CD4-positive, alpha-beta T cell treated with Interleukin-1 beta for 1 hour (primary cell): ENCODE data around the gene DNAJC2.
A peak's percentile ranks its signal among the peaks of the same experiment; 100 is the strongest.

ENCODE experiments used
- DNase-seq, 2 donors: peaks; one replicate each; pipeline ENCODE4 v3.0.0-alpha.2; 2020 to 2022

Gene DNAJC2, protein sequence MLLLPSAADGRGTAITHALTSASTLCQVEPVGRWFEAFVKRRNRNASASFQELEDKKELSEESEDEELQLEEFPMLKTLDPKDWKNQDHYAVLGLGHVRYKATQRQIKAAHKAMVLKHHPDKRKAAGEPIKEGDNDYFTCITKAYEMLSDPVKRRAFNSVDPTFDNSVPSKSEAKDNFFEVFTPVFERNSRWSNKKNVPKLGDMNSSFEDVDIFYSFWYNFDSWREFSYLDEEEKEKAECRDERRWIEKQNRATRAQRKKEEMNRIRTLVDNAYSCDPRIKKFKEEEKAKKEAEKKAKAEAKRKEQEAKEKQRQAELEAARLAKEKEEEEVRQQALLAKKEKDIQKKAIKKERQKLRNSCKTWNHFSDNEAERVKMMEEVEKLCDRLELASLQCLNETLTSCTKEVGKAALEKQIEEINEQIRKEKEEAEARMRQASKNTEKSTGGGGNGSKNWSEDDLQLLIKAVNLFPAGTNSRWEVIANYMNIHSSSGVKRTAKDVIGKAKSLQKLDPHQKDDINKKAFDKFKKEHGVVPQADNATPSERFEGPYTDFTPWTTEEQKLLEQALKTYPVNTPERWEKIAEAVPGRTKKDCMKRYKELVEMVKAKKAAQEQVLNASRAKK

DNA sequence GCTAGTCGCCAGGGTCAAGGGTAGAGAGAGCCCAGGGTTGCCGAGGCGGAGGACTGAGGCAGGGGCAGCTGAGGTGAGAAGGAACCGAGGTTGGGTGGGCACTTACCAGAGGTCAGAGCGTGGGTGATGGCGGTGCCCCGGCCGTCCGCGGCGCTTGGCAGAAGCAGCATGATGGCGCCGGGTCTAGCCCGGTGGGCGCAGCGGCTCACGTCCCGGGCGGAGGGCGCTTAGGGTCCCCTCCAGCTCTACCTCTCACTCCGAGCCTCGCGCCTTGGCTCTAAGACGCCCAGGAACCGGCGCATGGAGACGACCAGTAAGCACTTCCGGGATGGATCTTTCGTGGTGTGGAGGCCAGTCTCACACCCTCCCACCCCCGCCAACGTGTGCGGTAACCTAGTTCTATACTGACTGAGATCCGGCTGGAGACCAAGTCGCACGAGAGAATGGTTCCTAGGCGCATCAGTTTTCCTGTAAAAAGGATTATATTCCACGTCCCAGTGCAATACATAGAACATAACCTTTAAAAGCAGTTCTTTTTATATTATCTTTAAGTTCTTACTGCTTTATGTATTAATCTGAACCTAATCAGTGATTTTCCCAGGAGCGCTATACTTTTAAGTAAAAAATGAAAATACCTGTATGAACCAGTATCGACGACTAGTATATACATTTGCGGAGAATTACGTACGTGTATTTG, at the start of gene DNAJC2:
DNAJC2 (minus strand) TSS at position 315 of the 697 bp plus-strand sequence; CDS start at position 170, 145 bp downstream.
- peak; percentile 87 for DNase-seq

DNA sequence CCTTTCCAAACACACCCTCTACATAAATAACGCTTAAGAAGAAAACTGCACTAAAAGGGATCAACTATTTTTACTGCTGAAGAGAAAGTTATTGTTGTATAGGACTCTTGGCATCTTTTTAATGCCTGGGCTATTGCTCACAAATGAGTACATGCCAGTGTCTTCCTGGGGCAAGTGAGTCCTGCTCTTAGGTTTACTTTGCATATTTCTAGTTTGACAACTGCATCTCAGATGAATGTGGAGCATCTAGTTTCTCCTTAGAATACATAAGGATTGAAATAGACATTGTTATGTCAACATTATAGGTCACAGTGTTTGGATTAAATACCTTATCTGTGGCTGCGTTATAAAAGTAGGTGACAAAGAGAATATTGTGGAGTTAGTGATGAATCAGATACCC, 47.4 kb upstream of the DNAJC2 start:
- no peak for DNase-seq

DNA sequence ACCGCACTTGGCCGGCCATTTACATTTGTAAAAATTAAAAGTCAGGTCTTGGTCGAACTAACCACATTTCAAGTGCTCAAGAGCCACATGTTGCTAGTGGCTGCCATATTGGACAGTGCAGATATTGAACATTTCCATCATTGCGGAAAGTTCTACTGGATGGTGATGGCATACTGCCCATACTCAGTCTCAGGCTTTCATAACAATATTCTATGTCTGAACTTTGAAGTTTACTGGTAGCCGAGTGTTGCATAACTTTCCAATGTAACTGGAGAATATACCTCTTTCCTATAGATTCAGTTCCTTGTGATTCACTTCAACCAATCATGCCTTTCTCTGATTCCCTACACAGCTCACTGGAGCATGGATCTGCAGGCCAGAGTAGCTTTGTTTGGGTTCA, 46.6 kb upstream of the DNAJC2 start:
- no peak for DNase-seq

DNA sequence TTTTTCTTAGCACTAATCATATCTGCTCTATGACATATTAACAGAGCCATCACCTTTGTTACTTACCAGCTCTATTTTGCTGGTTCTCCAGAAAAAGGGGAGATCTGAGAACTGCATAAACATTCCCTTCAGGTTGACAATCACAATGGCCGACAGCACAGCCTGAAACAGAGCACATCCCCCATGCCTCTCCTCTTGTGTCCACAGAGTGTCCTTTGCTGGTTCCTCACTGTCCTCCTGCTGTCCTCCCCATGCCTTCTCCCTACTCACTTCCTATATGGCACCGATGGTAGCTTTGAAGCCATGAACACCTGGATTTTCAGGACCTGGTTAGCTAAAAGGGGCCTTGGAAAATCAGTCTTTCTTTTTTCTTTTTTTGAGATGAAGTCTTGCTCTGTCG, 44.7 kb upstream of the DNAJC2 start:
- no peak for DNase-seq

DNA sequence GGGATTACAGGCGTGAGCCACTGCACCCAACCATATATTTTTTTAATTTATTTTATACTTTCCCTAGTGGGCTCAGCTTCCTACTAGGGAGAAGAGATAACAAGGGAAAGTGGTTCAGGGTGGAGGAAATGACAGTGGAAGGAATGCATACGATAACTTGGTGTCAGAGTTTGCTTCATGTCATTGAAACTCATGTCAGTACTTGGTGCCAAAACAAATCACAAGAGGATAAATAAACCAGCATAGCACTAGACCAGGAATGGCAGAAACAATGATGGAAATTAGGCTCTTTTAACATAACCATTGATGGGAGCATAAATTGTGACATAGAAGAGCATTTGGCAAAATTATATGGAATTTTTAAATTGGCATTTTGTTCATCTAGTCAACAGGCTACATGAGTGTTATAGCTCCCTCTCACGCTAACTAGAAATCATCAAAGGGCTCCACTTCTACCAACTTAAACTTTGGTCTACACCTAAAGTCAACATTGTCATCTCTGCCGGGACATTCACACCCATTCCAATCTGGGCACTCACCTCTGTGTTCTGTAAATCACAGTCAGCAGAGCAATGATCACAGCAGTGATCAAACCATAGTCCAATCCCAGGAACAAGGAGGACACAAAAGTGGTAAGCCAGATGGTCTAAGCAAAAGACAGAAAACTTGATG, 44.0 kb upstream of the DNAJC2 start:
- DNase-seq, result no peak

DNA sequence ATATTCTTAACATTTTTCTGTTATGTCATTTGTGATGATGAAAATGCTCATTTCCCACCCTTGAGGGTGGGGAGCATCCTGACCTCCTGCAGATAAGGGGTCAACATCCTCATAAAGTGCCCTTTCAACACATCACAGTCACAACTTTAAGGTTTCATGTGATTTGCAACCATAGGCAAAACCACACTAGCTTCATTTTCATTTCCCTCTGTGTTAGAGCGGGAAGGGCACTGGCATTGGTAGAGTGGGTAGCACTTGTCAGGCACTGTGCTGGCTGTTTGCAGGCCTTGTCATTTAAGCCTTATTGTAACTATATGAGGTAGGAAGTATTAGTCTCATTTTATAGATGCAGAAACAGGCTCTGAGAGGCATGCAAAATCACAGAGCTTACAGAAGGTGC, 42.7 kb upstream of the DNAJC2 start:
- DNase-seq, result no peak

DNA sequence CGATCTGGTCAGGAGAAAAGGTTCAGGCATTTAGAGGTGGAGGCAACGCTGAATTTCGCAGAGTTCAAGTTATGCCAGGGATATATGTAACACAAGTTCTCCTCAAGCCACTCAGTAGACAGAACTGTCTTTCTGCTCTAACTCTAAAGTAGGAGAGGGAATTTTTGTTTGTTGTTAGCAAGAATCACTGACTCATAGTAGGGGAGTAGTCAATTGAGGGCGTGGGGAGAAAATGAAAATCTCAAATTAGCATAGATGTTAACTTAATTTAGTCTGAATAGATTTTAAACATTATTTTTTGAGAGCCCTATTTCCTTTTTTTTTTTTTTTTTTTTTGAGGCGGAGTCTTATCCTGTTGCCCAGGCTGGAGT, 37.5 kb upstream of the DNAJC2 start:
- DNase-seq, result no peak

DNA sequence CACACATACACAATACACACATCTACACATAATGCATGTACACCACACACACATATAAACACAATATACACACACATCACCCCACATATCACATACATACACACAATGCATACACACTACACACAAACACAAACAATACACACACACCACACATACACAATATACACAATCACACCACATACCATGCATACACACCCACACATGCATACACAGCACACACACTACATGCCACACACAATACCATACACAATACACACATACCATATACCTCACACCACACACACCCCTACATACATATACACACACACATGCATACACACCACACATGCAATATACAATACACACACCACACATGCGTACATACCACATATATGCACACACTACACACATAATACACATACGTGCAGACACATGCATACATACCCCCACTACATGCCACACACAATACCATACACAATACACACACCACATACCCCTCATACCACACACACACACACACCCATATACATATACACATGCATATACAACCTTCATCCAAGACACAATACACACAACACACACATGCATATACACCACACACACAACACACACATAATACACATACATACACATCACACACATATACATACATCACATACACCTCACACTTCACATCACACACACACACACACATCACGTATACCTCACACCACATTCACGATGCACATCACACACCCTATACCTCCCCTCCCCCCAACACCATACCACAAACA, 36.9 kb upstream of the DNAJC2 start:
- DNase-seq, result no peak

DNA sequence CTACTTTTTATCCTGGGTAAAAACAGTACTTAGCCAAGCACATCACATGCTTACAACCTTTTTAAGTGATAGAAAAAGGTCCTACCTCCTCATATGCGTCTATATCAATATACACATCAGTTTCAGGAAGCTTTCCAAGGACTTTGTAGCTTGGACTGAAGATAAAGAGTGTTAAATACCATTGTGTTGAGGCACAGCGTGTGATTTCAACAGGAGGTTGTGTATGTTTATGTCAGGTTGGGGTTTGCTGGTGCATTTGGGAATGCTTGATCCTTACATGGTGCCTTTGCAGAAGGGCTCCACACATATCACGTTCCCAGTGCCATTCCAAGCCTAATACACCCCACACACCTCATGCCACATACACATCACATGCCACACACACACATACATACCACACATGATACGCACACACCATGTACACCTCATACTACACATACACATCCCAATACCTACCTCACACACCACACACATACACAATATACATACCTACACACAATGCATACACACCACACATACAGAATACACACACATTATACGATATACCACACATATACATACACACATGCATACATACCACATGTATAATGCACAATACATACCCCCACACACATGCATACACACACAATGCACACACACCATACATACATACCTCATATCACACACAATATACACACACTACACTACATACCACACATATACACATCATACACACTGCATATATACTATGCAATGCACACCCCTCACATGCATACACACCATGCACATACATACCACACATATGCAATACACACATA, 36.0 kb upstream of the DNAJC2 start:
- no peak for DNase-seq

DNA sequence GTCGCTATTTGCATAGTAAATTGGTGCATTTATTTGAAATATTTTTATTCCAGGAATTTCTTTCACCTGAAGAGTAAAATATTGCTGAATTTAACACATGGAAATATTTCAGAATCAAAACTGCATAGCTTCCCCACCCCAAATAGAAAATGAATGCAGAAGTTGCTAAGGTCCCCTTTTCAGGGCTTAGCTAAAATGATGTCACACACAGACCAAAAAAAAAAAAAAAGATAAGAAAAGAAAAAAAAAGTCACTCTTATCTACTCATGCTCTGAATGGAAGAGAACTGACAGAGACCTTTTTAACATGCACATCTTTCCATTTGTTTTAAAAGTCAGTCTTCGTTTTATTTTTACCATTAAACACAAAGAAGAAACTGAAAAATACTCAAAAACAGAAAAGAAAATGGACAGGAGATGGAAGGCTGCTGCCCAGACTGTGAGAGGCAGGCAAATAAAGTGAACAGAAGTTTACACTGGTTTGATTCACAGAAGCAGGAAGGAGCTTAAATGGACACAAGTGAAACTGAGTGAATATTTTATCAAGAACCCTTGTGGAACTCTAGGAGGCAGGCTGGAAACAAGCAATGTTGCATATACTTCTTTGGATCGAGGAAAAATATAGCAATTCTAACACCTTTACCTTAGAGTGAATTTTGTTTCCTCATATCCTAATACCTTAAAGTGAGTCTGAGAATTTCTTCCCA, 34.9 kb upstream of the DNAJC2 start:
- no peak for DNase-seq

DNA sequence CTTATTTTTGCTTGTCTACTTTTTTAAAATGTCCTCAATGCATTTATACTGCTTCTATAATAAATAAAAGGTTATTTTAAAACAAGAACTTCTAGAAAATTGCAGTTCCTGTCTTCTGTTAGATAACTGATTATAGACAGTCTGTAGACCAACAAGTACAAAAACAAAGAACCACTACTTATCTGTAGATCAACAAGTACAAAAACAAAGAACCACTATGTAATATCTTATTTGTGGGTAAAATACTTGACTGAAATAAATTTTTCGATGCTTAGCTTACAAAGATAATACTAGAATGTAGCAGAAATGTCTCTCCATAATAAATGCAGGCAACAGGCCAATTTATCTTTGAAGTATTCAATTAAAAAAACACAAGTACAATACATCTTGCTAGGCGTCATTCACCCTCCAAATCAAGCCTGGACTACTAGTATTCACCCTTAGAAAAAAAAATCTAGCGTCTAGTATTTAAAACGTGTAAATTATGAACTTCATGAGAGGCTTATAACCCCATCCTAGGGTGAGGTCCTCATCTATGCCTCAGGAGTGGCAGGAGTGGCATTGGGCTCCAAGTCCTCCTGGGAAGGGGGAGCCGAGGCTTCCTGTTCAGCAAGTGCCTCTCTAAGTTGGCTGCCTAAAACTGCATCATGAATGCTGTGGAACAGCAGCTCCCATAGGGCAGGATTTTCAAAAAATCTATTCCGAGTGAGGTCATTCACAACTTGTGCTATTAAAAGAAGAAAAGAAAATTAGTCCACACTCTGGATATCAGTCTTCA, 29.5 kb upstream of the DNAJC2 start:
- DNase-seq, result no peak

DNA sequence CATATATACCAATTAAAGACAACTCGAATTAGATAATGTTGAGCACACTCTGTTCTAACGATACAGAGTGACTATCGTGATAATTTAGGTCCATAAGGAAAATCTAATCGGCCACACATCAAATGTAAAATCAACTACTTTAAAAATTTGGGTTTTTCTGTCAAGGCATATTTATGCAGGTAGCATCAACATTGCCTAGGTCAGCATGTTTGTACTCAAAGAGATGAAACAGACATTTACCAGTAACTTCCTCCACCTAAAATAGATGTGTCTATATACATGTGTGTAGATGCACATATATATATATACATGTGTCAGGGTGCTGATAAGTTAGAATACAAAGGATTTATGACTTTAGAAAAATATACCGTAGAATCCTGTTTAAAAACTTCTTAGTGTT, 24.9 kb upstream of the DNAJC2 start:
- no peak for DNase-seq

DNA sequence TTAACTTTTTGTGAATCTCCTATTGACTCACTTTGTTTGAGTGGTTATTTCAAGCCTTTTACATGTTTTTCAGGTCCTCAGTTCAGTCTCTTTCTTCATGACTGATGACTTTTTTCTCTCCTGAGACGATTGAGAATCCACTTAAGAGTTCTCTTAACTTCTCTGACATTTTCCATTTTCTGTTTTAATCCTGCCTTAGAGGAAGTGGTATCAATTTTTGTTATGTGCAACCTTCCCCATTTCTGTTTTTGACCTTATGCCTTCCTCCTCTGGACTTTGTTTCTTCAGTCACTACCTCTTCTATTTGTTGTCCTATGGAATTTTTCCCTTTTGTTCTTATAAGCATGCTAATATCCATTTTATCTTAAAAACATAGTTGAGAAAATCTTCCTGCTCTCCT, 5.2 kb upstream of the DNAJC2 start:
- no peak for DNase-seq

DNA sequence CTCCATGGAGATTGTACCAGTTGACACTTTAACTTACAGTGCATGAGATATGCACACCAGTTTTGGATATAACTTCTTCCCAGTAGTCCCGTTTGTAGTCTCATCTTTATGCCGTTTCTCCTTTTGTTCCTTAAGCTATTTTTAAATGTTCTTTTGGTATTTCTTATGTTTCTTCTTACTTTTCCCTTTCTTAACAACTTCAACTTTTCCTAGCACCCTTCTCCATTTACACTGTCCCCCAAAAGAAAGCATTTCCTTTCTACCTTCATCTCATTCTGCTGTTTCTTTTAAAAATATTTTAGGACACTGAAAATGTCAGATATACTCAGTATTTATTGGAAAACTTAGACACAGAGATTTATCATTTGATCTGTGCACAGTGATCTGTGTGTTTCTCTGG, 4.4 kb upstream of the DNAJC2 start:
- no peak for DNase-seq

DNA sequence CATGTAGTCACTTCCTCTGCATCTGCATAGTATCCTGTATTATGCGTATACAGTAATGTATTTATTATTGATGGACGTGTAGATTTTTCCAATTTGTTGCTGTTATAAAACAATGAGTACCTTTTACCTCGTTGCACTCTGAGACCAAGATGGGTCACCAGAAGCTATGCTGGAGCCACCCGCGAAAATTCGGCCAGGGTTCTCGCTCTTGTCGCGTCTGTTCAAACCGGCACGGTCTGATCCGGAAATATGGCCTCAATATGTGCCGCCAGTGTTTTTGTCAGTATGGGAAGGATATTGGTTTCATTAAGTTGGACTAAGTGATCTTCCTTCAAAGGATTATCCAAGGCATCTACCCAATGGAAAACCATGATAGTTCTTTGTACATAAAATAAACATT, 3.9 kb upstream of the DNAJC2 start:
- peak in 1 of 2 donors; percentile 8 for DNase-seq

DNA sequence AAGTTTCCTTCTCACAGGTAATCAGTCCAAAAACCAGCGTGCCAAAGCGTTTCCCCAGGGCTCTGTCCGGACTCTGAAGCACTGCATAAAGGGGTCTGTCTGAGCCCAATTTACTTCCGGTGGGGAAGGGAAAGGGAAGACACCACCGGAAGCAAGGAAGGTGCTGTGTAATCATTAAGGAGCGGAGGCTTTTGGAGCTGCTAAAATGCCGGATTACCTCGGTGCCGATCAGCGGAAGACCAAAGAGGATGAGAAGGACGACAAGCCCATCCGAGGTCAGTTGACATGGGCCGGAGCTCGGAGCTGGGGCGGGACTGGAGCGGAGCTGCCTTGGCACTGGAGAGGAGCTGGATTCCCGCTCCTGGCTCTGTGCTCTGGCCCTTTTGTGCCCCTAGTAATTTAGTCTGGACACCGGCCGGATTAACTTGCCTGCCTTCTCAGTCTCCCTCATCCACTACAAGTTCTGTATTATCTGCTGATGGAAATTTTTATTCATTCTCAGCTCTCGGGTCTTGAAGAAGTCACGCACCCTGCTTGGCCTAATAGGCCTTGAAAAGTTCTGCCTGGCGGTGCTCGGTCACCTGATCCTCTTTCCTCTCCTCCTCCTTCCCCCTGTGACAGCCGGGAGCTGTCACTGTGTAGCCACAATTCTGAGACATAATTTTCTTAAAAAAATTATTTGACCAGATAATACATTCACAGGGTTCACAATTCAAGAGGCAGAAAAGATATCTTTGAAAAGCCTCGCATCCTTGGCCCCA, 3.1 kb upstream of the DNAJC2 start, which contains the start of gene PSMC2:
PSMC2 (plus strand) TSS at position 137 of the 761 bp plus-strand sequence; CDS start at position 206, 69 bp downstream.
- peak; percentile 86 to 91 for DNase-seq

DNA sequence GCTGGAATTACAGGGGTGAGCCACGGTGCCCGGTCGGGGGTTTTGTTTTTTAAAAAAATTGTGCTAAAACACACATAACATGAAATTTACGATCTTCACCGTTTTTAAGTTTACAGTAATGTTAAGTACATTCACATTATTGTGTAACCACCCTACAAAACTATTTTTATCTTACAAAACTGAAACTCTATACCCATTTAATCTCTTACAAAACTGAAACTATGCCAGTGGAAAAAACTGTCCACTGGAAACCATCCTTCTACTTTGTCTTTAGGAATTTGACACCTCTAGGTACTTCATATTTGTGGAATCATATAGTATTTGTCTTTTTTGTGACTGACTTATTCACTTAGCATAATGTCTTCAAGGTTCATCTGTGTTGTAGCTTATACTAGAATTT, 1.8 kb upstream of the DNAJC2 start:
- DNase-seq, result no peak

DNA sequence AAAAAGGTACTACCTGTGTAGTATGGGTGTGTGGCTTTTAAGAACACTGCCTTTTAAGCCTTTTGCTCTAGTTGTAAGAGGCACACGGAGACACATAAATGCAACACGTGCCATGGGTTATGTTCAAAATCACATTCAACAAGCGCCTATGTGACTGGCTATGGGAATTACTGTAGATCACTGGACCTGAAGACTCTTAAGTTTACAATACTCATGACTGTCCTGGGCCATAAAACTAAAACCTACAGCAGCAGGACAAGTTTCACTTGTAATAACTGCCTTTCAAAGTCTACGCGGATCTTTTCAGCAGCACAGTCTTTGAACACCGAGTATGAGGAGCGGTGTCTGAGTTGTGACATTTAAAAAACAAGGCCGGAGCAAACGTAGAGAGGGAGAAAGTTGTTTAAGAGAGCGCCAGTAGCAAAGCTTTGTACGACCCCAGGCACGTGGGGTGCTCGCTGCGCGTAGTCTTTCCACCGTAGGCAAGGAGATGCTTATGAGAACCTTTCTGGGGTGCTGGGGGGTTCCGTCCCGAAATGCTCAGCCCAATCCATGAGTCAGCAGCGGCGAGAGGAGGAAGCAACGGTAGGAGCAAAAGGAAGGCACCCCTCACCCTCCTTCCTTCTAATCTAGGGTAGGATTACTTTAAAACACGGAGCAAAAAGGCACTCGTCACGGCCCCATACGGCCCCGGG, 662 bp downstream of the DNAJC2 start:
- peak; percentile 30 to 35 for DNase-seq

DNA sequence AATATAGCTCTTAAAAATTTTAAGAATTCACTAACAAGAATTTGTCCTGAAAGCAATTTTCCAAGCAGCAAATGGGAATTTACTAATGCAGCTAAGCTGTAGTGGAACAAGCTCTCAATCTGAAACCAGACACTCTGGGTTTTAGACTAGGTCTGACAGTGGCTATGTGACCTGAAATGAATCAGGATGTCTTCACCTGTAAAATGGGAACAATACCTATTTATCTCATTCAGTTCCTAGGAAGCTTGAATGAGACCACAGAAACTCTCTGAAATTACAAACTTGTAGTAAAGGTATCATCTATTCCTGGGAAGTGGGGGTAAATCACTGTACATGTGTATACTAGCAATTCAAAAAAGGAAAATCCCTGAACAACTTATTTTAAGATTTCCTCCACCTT, 1.2 kb downstream of the DNAJC2 start:
- DNase-seq, result no peak
